ENCODE results near the gene CHMP4A. TPM values are rescaled to one million over a fixed set of nuclear protein-coding genes. Genes with fewer than 3 reads are reported as not detected.

CHMP4A gene, protein sequence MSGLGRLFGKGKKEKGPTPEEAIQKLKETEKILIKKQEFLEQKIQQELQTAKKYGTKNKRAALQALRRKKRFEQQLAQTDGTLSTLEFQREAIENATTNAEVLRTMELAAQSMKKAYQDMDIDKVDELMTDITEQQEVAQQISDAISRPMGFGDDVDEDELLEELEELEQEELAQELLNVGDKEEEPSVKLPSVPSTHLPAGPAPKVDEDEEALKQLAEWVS
- total RNA-seq = 33.1 TPM
- long read RNA-seq, transcript CHMP4A-201 (6 exons, 1,393 nt) = major isoform, 34 of 46 reads
- long read RNA-seq, partial matches to known transcripts = 0 of 46 reads
- long read RNA-seq, other reads (novel, unspliced or antisense) = 11 of 46 reads

DNA sequence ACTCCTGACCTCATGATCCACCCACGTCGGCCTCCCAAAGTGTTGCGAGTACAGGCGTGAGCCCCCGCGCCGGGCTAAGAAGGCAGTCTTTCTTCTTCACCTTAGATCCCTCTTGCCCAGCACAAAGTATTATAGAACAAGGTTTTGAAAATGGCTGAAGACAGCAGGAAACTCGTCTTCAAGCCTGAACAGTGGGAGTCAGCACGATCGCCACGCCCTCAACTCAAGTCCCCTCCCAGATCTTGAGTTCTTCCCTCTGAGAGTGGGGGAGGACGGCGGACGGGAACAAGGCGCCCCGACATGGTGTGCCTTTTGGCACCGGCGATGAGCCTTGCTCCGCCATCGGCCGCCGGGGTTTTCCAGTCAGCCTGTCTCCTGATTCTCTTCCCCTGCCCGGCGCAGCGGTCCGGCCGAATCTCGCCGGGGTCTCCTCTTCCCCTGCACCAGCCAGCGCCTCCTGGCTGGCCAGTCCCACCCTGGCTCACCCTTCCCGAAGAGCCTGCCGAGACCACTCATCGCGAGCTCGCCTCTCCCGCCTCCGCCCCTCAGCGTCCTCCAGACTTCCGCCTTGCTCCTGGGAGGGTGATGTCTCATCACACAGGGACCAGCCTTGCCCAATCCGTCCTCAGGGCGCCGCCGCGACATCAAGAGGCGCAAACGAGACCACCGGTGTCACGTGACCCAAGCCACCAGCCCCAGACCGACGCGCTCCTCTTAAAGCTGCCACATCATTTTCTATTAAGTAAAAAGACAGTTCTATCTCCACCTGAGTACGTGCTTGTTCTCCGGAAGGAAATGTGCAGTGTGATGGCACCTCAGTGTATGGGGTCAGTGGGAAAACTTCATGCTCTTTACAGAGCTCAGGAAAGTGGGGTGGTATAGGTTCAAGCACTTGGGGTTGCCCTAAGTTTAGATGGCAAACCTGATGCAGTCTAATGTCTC, at the start of gene CHMP4A:
CHMP4A (minus strand) TSS at position 565 of the 942 bp plus-strand sequence; CDS start at position 516, 49 bp downstream.
- Histone ChIP-seq H3K4me1 (peaks cover 43% of the 10 kb centered on the region), H3K27me3 (ENCODE audit: low read depth) (no peaks in the 10 kb centered on the region), H3K27ac (replicated peaks) (peak within 1 kb of the TSS; percentile 97), H3K4me3 (peak within 1 kb of the TSS; percentile 86), H3K9me3 (replicated peaks) (no peaks in the 10 kb centered on the region), H3K36me3 (peaks cover 42% of the 10 kb centered on the region)
- TF ChIP-seq, protein P1, sequence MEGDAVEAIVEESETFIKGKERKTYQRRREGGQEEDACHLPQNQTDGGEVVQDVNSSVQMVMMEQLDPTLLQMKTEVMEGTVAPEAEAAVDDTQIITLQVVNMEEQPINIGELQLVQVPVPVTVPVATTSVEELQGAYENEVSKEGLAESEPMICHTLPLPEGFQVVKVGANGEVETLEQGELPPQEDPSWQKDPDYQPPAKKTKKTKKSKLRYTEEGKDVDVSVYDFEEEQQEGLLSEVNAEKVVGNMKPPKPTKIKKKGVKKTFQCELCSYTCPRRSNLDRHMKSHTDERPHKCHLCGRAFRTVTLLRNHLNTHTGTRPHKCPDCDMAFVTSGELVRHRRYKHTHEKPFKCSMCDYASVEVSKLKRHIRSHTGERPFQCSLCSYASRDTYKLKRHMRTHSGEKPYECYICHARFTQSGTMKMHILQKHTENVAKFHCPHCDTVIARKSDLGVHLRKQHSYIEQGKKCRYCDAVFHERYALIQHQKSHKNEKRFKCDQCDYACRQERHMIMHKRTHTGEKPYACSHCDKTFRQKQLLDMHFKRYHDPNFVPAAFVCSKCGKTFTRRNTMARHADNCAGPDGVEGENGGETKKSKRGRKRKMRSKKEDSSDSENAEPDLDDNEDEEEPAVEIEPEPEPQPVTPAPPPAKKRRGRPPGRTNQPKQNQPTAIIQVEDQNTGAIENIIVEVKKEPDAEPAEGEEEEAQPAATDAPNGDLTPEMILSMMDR (IDR thresholded peaks at IDR 0.05; ENCODE audit: borderline replicate concordance) = peak; percentile 42
- intact Hi-C loops (cut with micrococcal nuclease) = no loop called here
- DNase-seq = peak; percentile 97

DNA sequence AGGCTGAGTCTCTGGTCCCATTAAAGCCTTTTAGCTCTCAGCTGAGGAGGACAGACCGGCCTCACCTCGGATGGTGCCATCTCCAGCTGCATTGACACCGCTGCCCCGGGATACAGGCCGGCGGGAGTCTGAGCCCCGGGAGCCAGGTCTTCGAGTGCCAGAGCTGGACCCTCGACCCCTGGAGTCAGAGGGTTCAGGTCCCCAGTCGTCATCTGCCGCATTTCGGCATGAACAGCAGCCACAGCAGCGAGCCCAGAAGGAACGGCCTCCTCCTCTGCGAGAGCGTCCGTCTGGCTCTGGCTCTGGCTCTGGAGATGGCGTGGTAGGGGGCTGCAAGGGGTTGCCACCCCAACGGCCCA, 48.7 kb upstream of the CHMP4A start:
- no peaks in the 10 kb centered on the region for H3K4me1 ChIP-seq
- H3K4me3 ChIP-seq = no peak overlapping the region
- TF ChIP-seq, protein P1 (IDR thresholded peaks at IDR 0.05; ENCODE audit: borderline replicate concordance) = no peak
- intact Hi-C loops (cut with micrococcal nuclease) = no loop called here
- H3K36me3 ChIP-seq = peaks cover 16% of the 10 kb centered on the region
- DNase-seq = no peak
- H3K27ac ChIP-seq (replicated peaks) = no peak overlapping the region
- H3K27me3 ChIP-seq (ENCODE audit: low read depth) = no peaks in the 10 kb centered on the region
- H3K9me3 ChIP-seq (replicated peaks) = no peaks in the 10 kb centered on the region

DNA sequence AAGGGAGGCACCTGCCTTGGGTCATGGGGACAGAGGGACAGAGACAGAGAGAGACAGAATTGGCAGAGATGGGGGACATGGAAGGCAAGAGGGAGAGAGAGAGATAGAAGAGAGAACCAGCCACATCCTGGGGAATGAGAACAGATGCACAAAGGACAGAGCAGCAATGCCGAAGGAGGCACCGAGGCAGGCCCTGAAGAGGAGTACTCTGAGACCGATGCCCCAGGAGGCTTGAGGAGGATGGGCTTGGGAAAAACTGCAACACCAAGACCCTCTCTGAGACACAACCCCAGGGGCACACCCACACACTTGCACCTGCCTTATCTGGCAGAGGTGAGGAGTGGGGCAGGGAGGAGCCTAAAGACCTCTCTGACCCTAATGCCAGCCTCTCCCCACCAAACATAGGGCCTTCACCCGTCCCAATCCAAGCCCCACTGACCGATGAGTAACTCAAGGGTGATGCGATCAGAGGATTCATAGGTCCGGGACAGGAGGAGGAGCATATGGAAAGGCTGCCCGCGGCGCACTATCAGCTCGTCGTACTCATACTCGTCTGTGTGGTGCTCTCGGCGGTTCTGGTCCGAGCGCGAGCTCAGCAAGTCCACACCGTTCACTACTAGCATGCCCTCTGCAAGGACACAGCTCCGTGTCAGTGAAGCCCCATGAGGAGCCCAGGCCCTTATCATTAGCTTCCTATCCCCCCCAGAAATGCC, 48.1 kb upstream of the CHMP4A start:
- TF ChIP-seq, protein P1 (IDR thresholded peaks at IDR 0.05; ENCODE audit: borderline replicate concordance) = no peak
- Histone ChIP-seq H3K36me3 (peaks cover 11% of the 10 kb centered on the region), H3K27me3 (ENCODE audit: low read depth) (no peaks in the 10 kb centered on the region), H3K4me3 (no peak overlapping the region), H3K27ac (replicated peaks) (no peak overlapping the region), H3K9me3 (replicated peaks) (no peaks in the 10 kb centered on the region), H3K4me1 (no peaks in the 10 kb centered on the region)
- no peak for DNase-seq
- intact Hi-C loops (cut with micrococcal nuclease) = no loop called here

DNA sequence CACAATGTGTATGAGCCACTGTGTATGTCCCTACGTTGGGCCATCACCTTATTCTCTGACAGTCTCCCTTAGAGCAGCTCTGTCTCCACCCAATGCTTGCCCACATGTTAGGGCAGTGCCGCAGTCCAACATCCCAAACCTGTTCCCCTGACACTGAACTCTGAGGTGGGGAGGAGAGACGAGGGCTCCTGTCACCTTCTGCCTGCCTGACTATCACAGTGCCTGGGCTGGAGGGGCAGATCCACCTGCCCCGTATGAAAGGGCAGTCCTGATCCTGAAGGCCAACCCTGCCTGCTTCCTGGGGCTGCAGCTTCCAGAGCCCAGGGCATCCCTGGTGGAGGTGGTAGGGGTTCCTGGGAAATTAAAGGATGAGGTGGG, 47.5 kb upstream of the CHMP4A start:
- intact Hi-C loops (cut with micrococcal nuclease) = no loop called here
- Histone ChIP-seq H3K27ac (replicated peaks) (no peak overlapping the region), H3K9me3 (replicated peaks) (no peaks in the 10 kb centered on the region), H3K4me3 (no peak overlapping the region), H3K27me3 (ENCODE audit: low read depth) (no peaks in the 10 kb centered on the region), H3K4me1 (no peaks in the 10 kb centered on the region), H3K36me3 (peaks cover 4% of the 10 kb centered on the region)
- TF ChIP-seq, protein P1 (IDR thresholded peaks at IDR 0.05; ENCODE audit: borderline replicate concordance) = no peak
- no peak for DNase-seq

All from left ventricle myocardium inferior (tissue), 1 donor.